Endothelial cell of umbilical vein (primary cell): ENCODE data around the gene USP49. TPM values are rescaled to one million over a fixed set of nuclear protein-coding genes. Genes with fewer than 3 reads are reported as not detected.

Source experiments
- BruUV-seq: library from RNA; stranded (reverse); fragments of 400-500 nt; replicated peaks from 2 replicates; lab custom pipeline; 2021; lab: Mats Ljungman, UMichigan
- CTCF ChIA-PET: fragments of 300-600, 350-600 bp; sonication (Branson Sonifier 250); formaldehyde crosslinking; loops from one replicate; lab custom pipeline; 2021; ENCODE audit warnings: antibody characterized with exemption, inconsistent platforms; lab: Charles Lee
- POLR2A ChIA-PET: fragments of 300-600, 350-600 bp; sonication (Branson Sonifier 250); formaldehyde crosslinking; loops from one replicate; lab custom pipeline; 2021; ENCODE audit warnings: antibody characterized with exemption, inconsistent platforms; lab: Charles Lee
- DNase-seq: peaks from one replicate; pipeline ENCODE4 v3.0.0-alpha.2; 2011; ENCODE audit warnings: low read depth, low spot score
- FAIRE-seq: peaks from 2 replicates; lab custom pipeline; 2011; peaks lifted over from hg19 to GRCh38; lab: Jason Lieb, UNC
- H2AFZ ChIP-seq: 2 replicates; pipeline ENCODE4 v1.6.0; 2012; ENCODE audit warnings: low read depth, low read length, control low read depth, inconsistent platforms
- H3K27ac ChIP-seq: 2 replicates; pipeline ENCODE4 v1.5.1; 2011; ENCODE audit warnings: low read depth, mild to moderate bottlenecking, control low read depth, low read length, moderate library complexity; ENCODE audit not compliant: insufficient read depth
- H3K27me3 ChIP-seq, 2 experiments: 2 replicates each; pipeline versions ENCODE4 v1.6.0 to v1.6.1; 2011; ENCODE audit warnings: low read length in 2 of 2, mixed read lengths in 1 of 2; ENCODE audit not compliant: control insufficient read depth in 2 of 2, insufficient read depth in 2 of 2
- H3K36me3 ChIP-seq, 2 experiments: 2 replicates in 1 of 2; 3 replicates in 1 of 2; pipeline ENCODE4 v1.5.1; 2011; ENCODE audit warnings: low read length in 2 of 2, mild to moderate bottlenecking in 1 of 2, moderate library complexity in 1 of 2; ENCODE audit not compliant: control insufficient read depth in 2 of 2, insufficient read depth in 2 of 2; ENCODE audit errors: extremely low read depth in 1 of 2
- H3K4me1 ChIP-seq: 3 replicates; pipeline ENCODE4 v1.5.1; 2011; ENCODE audit warnings: mild to moderate bottlenecking, low read length; ENCODE audit not compliant: control insufficient read depth, insufficient read depth; ENCODE audit errors: extremely low read depth
- H3K4me2 ChIP-seq: 2 replicates; pipeline ENCODE4 v1.6.1; 2011; ENCODE audit warnings: low read length, control low read depth, mixed read lengths; ENCODE audit not compliant: insufficient read depth
- H3K4me3 ChIP-seq, 3 experiments: fragments of 200-600 bp in 1 of 3; sonication (generic), shearing (Covaris generic) in 1 of 3; replicated peaks in 1 of 3; 2 replicates each; pipeline ENCODE4 v1.5.1; 2011 to 2016; ENCODE audit warnings: control low read depth in 3 of 3, low read length in 3 of 3, mild to moderate bottlenecking in 2 of 3, inconsistent platforms in 1 of 3, low read depth in 1 of 3, moderate library complexity in 1 of 3; ENCODE audit not compliant: insufficient read depth in 1 of 3
- H3K79me2 ChIP-seq: 2 replicates; pipeline ENCODE4 v1.6.0; 2012; ENCODE audit warnings: low read length, inconsistent platforms; ENCODE audit not compliant: control insufficient read depth, insufficient read depth
- H3K9ac ChIP-seq: replicated peaks from 2 replicates; pipeline ENCODE3; 2011; ENCODE audit warnings: low read length, control low read depth; ENCODE audit not compliant: insufficient read depth; ENCODE audit errors: extremely low read depth
- H3K9me1 ChIP-seq: replicated peaks from 3 replicates; pipeline ENCODE4 v1.6.0; 2011; ENCODE audit warnings: mild to moderate bottlenecking, low read length; ENCODE audit not compliant: control insufficient read depth, insufficient read depth; ENCODE audit errors: extremely low read depth
- H3K9me3 ChIP-seq: replicated peaks from 2 replicates; pipeline ENCODE4 v1.5.1; 2012; ENCODE audit warnings: low read length, inconsistent platforms; ENCODE audit not compliant: control insufficient read depth, insufficient read depth
- H4K20me1 ChIP-seq: replicated peaks from 2 replicates; pipeline ENCODE3; 2011; ENCODE audit warnings: mild to moderate bottlenecking, low read length; ENCODE audit not compliant: control insufficient read depth, insufficient read depth; ENCODE audit errors: extremely low read depth
- EZH2 ChIP-seq: IDR thresholded peaks from 2 replicates; pipeline ENCODE4 v1.6.1; 2012; ENCODE audit warnings: borderline replicate concordance, low read depth, mild to moderate bottlenecking, moderate library complexity, low read length, inconsistent platforms; ENCODE audit not compliant: severe bottlenecking
- FOS ChIP-seq: IDR thresholded peaks from 2 replicates; pipeline ENCODE4 v1.6.1; 2011; ENCODE audit warnings: mild to moderate bottlenecking, low read length, moderate library complexity, borderline replicate concordance; ENCODE audit not compliant: insufficient read depth
- GATA2 ChIP-seq: IDR thresholded peaks from 2 replicates; pipeline ENCODE4 v1.7.0; 2011; ENCODE audit warnings: low read depth, mild to moderate bottlenecking, moderate library complexity, mixed read lengths, low read length; ENCODE audit not compliant: insufficient read length, insufficient read depth
- JUN ChIP-seq: IDR thresholded peaks from 2 replicates; pipeline ENCODE4 v1.6.1; 2011; ENCODE audit warnings: borderline replicate concordance, low read depth; ENCODE audit not compliant: insufficient read length, insufficient read depth
- MYC ChIP-seq: IDR thresholded peaks from one replicate; pipeline ENCODE4 v1.6.1; 2011; ENCODE audit warnings: mild to moderate bottlenecking, low read depth, low read length
- POLR2A ChIP-seq: IDR thresholded peaks from 2 replicates; pipeline ENCODE4 v1.6.1; 2012; ENCODE audit warnings: low read depth, mild to moderate bottlenecking, control low read depth, low read length
- POLR2AphosphoS5 ChIP-seq: IDR thresholded peaks from 2 replicates; pipeline ENCODE4 v1.6.1; 2012; ENCODE audit warnings: low read depth, mild to moderate bottlenecking, control low read depth, low read length, moderate library complexity; ENCODE audit not compliant: insufficient read depth
- dilution Hi-C: fragments of 300-500 bp; cut with MboI; formaldehyde crosslinking; loops from one replicate; pipeline ENCODE4 v1.15.0; 2019; ENCODE audit warnings: low sequenced_read_pairs; ENCODE audit not compliant: extremely low pct_ligation_motif_present
- intact Hi-C: fragments of 100-400 bp; cut with micrococcal nuclease; formaldehyde crosslinking; loops from one replicate; pipeline ENCODE4 v1.10.0; 2022
- polyA plus RNA-seq, 4 experiments: library from polyadenylated mRNA; depleted of rRNA in 3 of 4; stranded (reverse) in 3 of 4; unstranded in 1 of 4; fragments of >200 nt; gene quantifications; 2 replicates each; pipeline versions ENCODE4 v1.2.1 to v1.2.3, GENCODE V29; 2011 to 2012; ENCODE audit warnings: missing spikeins in 1 of 4
- total RNA-seq: library from RNA; stranded (reverse); gene quantifications from 2 replicates; pipeline ENCODE4 v1.2.3, GENCODE V29; 2021
- TF ChIP-seq, protein P1 (sequence below), 2 donors: IDR thresholded peaks; 1 replicate in 1 of 2; 2 replicates in 1 of 2; pipeline ENCODE4 v1.5.1; 2011; ENCODE audit warnings: low read length in 2 of 2, mild to moderate bottlenecking in 2 of 2, moderate library complexity in 2 of 2, control low read depth in 1 of 2, inconsistent platforms in 1 of 2, low read depth in 1 of 2; ENCODE audit not compliant: insufficient read depth in 1 of 2; ENCODE audit errors: extremely low read depth in 1 of 2
- TF ChIP-seq, protein P2 (sequence below): IDR thresholded peaks from 2 replicates; pipeline ENCODE4 v1.6.1; 2011; ENCODE audit not compliant: insufficient read depth, insufficient read length

The USP49 gene
- total and polyA plus RNA-seq, 2 donors (not counting 3 experiments of a cell fraction or from before 2014, with no cell fraction given): 2.4 to 4.1 TPM

GRCh38 chr6:41814629-41815028 is 80.5 kb downstream of the USP49 start:
- no peaks in the 10 kb centered on the region for H3K9me1 ChIP-seq
- POLR2A ChIA-PET: no interaction called here
- H3K9me3 ChIP-seq: no peaks in the 10 kb centered on the region
- dilution Hi-C loops: no loop called here
- no peaks in the 10 kb centered on the region for H3K79me2 ChIP-seq
- H3K36me3 ChIP-seq: no peaks in the 10 kb centered on the region
- peaks cover 3% of the 10 kb centered on the region for H3K4me1 ChIP-seq
- no peaks in the 10 kb centered on the region for H3K27me3 ChIP-seq
- no peak overlapping the region for H2AFZ ChIP-seq
- no TSS peak for BruUV-seq
- no peak overlapping the region for H3K4me3 ChIP-seq
- no peak overlapping the region for H3K9ac ChIP-seq
- H3K4me2 ChIP-seq: no peak overlapping the region
- no peak for TF ChIP-seq EZH2
- TF ChIP-seq POLR2A: no peak
- TF ChIP-seq, protein P1, sequence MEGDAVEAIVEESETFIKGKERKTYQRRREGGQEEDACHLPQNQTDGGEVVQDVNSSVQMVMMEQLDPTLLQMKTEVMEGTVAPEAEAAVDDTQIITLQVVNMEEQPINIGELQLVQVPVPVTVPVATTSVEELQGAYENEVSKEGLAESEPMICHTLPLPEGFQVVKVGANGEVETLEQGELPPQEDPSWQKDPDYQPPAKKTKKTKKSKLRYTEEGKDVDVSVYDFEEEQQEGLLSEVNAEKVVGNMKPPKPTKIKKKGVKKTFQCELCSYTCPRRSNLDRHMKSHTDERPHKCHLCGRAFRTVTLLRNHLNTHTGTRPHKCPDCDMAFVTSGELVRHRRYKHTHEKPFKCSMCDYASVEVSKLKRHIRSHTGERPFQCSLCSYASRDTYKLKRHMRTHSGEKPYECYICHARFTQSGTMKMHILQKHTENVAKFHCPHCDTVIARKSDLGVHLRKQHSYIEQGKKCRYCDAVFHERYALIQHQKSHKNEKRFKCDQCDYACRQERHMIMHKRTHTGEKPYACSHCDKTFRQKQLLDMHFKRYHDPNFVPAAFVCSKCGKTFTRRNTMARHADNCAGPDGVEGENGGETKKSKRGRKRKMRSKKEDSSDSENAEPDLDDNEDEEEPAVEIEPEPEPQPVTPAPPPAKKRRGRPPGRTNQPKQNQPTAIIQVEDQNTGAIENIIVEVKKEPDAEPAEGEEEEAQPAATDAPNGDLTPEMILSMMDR (IDR thresholded peaks at IDR 0.05; ENCODE audit: extremely low read depth in 1 of 2, insufficient read depth in 1 of 2, low read depth in 1 of 2, low read length in 2 of 2): no peak
- no peak for TF ChIP-seq POLR2AphosphoS5
- TF ChIP-seq MYC: no peak
- TF ChIP-seq JUN: no peak
- TF ChIP-seq, protein P2, sequence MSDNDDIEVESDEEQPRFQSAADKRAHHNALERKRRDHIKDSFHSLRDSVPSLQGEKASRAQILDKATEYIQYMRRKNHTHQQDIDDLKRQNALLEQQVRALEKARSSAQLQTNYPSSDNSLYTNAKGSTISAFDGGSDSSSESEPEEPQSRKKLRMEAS: no peak
- no peak for TF ChIP-seq FOS
- TF ChIP-seq GATA2: no peak
- DNase-seq (no peak), FAIRE-seq (no peak)
- H3K27ac ChIP-seq: no peak overlapping the region
- intact Hi-C loops: no loop called here
- CTCF ChIA-PET: interaction anchor here (1.6 to 3.7 kb wide), 3 partner anchors 8 to 13 kb away, joined by 5 to 15 read pairs (median 8); no protein-coding TSS in a partner anchor
- no peaks in the 10 kb centered on the region for H4K20me1 ChIP-seq
